HEK293 (cell line): ENCODE measurements around the gene TMEM143.

Experiments used
- BCL11B ChIP-seq: fragments of 450-650 bp; formaldehyde crosslinking; IDR thresholded peaks from 2 replicates; pipeline ENCODE4 v1.5.1; 2016; ENCODE audit warnings: low read depth, missing biosample characterization, missing genetic modification characterization
- FEZF1 ChIP-seq: fragments of 450-650 bp; formaldehyde crosslinking; IDR thresholded peaks from 2 replicates; pipeline ENCODE4 v1.5.1; 2016; ENCODE audit warnings: missing biosample characterization, missing genetic modification characterization
- HOXC10 ChIP-seq: sonication (generic); formaldehyde crosslinking; IDR thresholded peaks from 2 replicates; pipeline ENCODE4 v1.8.1; 2023; ENCODE audit warnings: mild to moderate bottlenecking, missing genetic modification reagents
- IKZF3 ChIP-seq: fragments of 450-650 bp; IDR thresholded peaks from 2 replicates; pipeline ENCODE4 v1.5.0; 2018; ENCODE audit warnings: missing biosample characterization, mild to moderate bottlenecking, missing genetic modification characterization, moderate library complexity
- WT1 ChIP-seq: fragments of 450-650 bp; formaldehyde crosslinking; IDR thresholded peaks from 2 replicates; pipeline ENCODE4 v1.5.1; 2016; ENCODE audit warnings: missing biosample characterization, missing genetic modification characterization
- ZNF169 ChIP-seq: fragments of 450-650 bp; formaldehyde crosslinking; IDR thresholded peaks from 2 replicates; pipeline ENCODE4 v1.5.1; 2016; ENCODE audit warnings: missing biosample characterization, missing genetic modification characterization
- ZNF174 ChIP-seq: fragments of 450-650 bp; formaldehyde crosslinking; IDR thresholded peaks from 2 replicates; pipeline ENCODE4 v1.5.0; 2017; ENCODE audit warnings: missing biosample characterization, mild to moderate bottlenecking, missing genetic modification characterization
- ZNF223 ChIP-seq: fragments of 450-650 bp; formaldehyde crosslinking; IDR thresholded peaks from 2 replicates; pipeline ENCODE4 v1.5.1; 2016; ENCODE audit warnings: missing biosample characterization, missing genetic modification characterization
- ZNF341 ChIP-seq: fragments of 450-650 bp; formaldehyde crosslinking; IDR thresholded peaks from 2 replicates; pipeline ENCODE4; 2016; ENCODE audit warnings: low read depth, missing biosample characterization, missing genetic modification characterization
- ZNF350 ChIP-seq: fragments of 450-650 bp; formaldehyde crosslinking; IDR thresholded peaks from 2 replicates; pipeline ENCODE4 v1.5.0; 2017; ENCODE audit warnings: missing biosample characterization, mild to moderate bottlenecking, missing genetic modification characterization
- ZNF366 ChIP-seq: fragments of 450-650 bp; formaldehyde crosslinking; conservative IDR thresholded peaks from 2 replicates; pipeline ENCODE4 v1.5.1; 2016; ENCODE audit warnings: missing biosample characterization, missing genetic modification characterization
- ZNF398 ChIP-seq: fragments of 450-650 bp; formaldehyde crosslinking; IDR thresholded peaks from 2 replicates; pipeline ENCODE4 v1.5.1; 2017; ENCODE audit warnings: missing biosample characterization, missing genetic modification characterization
- ZNF449 ChIP-seq: fragments of 450-650 bp; formaldehyde crosslinking; IDR thresholded peaks from 2 replicates; pipeline ENCODE4 v1.5.1; 2017; ENCODE audit warnings: missing biosample characterization, mild to moderate bottlenecking, missing genetic modification characterization, moderate library complexity
- ZNF501 ChIP-seq: fragments of 450-650 bp; formaldehyde crosslinking; IDR thresholded peaks from 2 replicates; pipeline ENCODE4 v1.5.1; 2016; ENCODE audit warnings: missing biosample characterization, missing genetic modification characterization
- ZNF629 ChIP-seq: fragments of 450-650 bp; formaldehyde crosslinking; IDR thresholded peaks from 2 replicates; pipeline ENCODE4 v1.5.1; 2017; ENCODE audit warnings: missing biosample characterization, missing genetic modification characterization
- ZNF777 ChIP-seq: fragments of 450-650 bp; formaldehyde crosslinking; IDR thresholded peaks from 2 replicates; pipeline ENCODE4 v1.5.1; 2017; ENCODE audit warnings: missing biosample characterization, missing genetic modification characterization, borderline replicate concordance
- ZNF843 ChIP-seq: fragments of 450-650 bp; formaldehyde crosslinking; IDR thresholded peaks from 2 replicates; pipeline ENCODE4 v1.5.1; 2016; ENCODE audit warnings: missing biosample characterization, missing genetic modification characterization
- TF ChIP-seq, protein P1 (sequence below): fragments of 450-650 bp; formaldehyde crosslinking; IDR thresholded peaks from 2 replicates; pipeline ENCODE4 v1.5.1; 2016; ENCODE audit warnings: missing biosample characterization, missing genetic modification characterization
- TF ChIP-seq, protein P2 (sequence below): fragments of 450-650 bp; formaldehyde crosslinking; IDR thresholded peaks from 2 replicates; pipeline ENCODE4 v1.5.1; 2016; ENCODE audit warnings: missing biosample characterization, missing genetic modification characterization, borderline replicate concordance

Gene TMEM143

GRCh38 chr19:48321622-48322591 lies 41.8 kb downstream of the TMEM143 start (continued):
- TF ChIP-seq, protein P1, sequence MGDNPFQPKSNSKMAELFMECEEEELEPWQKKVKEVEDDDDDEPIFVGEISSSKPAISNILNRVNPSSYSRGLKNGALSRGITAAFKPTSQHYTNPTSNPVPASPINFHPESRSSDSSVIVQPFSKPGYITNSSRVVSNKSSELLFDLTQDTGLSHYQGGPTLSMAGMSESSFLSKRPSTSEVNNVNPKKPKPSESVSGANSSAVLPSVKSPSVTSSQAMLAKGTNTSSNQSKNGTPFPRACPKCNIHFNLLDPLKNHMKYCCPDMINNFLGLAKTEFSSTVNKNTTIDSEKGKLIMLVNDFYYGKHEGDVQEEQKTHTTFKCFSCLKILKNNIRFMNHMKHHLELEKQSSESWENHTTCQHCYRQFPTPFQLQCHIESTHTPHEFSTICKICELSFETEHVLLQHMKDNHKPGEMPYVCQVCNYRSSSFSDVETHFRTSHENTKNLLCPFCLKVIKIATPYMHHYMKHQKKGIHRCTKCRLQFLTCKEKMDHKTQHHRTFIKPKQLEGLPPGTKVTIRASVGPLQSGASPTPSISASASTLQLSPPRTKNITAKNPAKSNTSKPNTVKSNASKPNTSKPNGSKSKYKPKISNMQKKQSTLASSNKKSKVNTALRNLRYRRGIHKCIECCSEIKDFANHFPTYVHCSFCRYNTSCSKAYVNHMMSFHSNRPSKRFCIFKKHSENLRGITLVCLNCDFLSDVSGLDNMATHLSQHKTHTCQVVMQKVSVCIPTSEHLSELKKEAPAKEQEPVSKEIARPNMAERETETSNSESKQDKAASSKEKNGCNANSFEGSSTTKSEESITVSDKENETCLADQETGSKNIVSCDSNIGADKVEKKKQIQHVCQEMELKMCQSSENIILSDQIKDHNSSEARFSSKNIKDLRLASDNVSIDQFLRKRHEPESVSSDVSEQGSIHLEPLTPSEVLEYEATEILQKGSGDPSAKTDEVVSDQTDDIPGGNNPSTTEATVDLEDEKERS (tag by site-specific recombination) = no peak
- TF ChIP-seq FEZF1 (tag by site-specific recombination) = peak; percentile 32; the same call in 1 of the 2 replicates
- no peak for TF ChIP-seq ZNF174 (tag by site-specific recombination)
- no peak for TF ChIP-seq ZNF223 (tag by site-specific recombination)
- TF ChIP-seq, protein P2, sequence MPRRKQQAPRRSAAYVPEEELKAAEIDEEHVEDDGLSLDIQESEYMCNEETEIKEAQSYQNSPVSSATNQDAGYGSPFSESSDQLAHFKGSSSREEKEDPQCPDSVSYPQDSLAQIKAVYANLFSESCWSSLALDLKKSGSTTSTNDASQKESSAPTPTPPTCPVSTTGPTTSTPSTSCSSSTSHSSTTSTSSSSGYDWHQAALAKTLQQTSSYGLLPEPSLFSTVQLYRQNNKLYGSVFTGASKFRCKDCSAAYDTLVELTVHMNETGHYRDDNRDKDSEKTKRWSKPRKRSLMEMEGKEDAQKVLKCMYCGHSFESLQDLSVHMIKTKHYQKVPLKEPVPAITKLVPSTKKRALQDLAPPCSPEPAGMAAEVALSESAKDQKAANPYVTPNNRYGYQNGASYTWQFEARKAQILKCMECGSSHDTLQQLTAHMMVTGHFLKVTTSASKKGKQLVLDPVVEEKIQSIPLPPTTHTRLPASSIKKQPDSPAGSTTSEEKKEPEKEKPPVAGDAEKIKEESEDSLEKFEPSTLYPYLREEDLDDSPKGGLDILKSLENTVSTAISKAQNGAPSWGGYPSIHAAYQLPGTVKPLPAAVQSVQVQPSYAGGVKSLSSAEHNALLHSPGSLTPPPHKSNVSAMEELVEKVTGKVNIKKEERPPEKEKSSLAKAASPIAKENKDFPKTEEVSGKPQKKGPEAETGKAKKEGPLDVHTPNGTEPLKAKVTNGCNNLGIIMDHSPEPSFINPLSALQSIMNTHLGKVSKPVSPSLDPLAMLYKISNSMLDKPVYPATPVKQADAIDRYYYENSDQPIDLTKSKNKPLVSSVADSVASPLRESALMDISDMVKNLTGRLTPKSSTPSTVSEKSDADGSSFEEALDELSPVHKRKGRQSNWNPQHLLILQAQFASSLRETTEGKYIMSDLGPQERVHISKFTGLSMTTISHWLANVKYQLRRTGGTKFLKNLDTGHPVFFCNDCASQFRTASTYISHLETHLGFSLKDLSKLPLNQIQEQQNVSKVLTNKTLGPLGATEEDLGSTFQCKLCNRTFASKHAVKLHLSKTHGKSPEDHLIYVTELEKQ = no peak
- TF ChIP-seq ZNF777 = peak; percentile 80; the same call in 1 of the 2 replicates
- TF ChIP-seq ZNF366 (tag by site-specific recombination) = peak; percentile 25; the same call in 1 of the 2 replicates
- TF ChIP-seq BCL11B = peak; percentile 66; the same call in 1 of the 2 replicates
- peak; percentile 28 for TF ChIP-seq ZNF843 (tag by site-specific recombination)
- peak; percentile 56; the same call in 1 of the 2 replicates for TF ChIP-seq WT1 (tag by site-specific recombination)
- TF ChIP-seq ZNF341 (tag by site-specific recombination) = peak; percentile 34; the same call in 1 of the 2 replicates
- TF ChIP-seq ZNF501 (tag by site-specific recombination) = peak; percentile 23; the same call in 1 of the 2 replicates
- no peak for TF ChIP-seq ZNF169 (tag by site-specific recombination)
- peak; percentile 89 for TF ChIP-seq ZNF398
- TF ChIP-seq ZNF449 (tag by site-specific recombination) = peak; percentile 58; the same call in 1 of the 2 replicates
- peak; percentile 82 for TF ChIP-seq IKZF3
- TF ChIP-seq HOXC10 (CRISPR knock-in tag) = peak; percentile 63; the same call in 1 of the 2 replicates
- TF ChIP-seq ZNF629 (tag by site-specific recombination) = peak; percentile 62
- TF ChIP-seq ZNF350 (tag by site-specific recombination) = no peak
